Left lobe of liver (tissue), 1 donor: Measurements from ENCODE around the gene CHIC2. TPM values are rescaled to one million over a fixed set of nuclear protein-coding genes. Genes with fewer than 3 reads are reported as not detected.

Experiments used
- total RNA-seq: library from RNA; stranded (reverse); gene quantifications from one replicate; pipeline ENCODE4 v1.2.1, GENCODE V29; 2021
- donor health status: DM: no; HTN: yes; CAD: no.

Gene CHIC2
- total RNA-seq, 1 donor from 2014 or later: 9.6 TPM

Other genes starting within 250 kb of the CHIC2 start
- not detected for gene GSX2, start 35.6 kb upstream of the CHIC2 start, total RNA-seq
- 15.5 TPM for gene PDGFRA, start 164.7 kb upstream of the CHIC2 start, total RNA-seq